ENCODE measurements around the gene CDH5.
A peak's percentile ranks its signal among the peaks of the same experiment; 100 is the strongest.
"Not testable (repeated sequence)": the region's sequence is repeated elsewhere in the genome, so short reads cannot be mapped to it uniquely, and the experiment has no call there.

CDH5 gene, protein sequence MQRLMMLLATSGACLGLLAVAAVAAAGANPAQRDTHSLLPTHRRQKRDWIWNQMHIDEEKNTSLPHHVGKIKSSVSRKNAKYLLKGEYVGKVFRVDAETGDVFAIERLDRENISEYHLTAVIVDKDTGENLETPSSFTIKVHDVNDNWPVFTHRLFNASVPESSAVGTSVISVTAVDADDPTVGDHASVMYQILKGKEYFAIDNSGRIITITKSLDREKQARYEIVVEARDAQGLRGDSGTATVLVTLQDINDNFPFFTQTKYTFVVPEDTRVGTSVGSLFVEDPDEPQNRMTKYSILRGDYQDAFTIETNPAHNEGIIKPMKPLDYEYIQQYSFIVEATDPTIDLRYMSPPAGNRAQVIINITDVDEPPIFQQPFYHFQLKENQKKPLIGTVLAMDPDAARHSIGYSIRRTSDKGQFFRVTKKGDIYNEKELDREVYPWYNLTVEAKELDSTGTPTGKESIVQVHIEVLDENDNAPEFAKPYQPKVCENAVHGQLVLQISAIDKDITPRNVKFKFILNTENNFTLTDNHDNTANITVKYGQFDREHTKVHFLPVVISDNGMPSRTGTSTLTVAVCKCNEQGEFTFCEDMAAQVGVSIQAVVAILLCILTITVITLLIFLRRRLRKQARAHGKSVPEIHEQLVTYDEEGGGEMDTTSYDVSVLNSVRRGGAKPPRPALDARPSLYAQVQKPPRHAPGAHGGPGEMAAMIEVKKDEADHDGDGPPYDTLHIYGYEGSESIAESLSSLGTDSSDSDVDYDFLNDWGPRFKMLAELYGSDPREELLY

DNA sequence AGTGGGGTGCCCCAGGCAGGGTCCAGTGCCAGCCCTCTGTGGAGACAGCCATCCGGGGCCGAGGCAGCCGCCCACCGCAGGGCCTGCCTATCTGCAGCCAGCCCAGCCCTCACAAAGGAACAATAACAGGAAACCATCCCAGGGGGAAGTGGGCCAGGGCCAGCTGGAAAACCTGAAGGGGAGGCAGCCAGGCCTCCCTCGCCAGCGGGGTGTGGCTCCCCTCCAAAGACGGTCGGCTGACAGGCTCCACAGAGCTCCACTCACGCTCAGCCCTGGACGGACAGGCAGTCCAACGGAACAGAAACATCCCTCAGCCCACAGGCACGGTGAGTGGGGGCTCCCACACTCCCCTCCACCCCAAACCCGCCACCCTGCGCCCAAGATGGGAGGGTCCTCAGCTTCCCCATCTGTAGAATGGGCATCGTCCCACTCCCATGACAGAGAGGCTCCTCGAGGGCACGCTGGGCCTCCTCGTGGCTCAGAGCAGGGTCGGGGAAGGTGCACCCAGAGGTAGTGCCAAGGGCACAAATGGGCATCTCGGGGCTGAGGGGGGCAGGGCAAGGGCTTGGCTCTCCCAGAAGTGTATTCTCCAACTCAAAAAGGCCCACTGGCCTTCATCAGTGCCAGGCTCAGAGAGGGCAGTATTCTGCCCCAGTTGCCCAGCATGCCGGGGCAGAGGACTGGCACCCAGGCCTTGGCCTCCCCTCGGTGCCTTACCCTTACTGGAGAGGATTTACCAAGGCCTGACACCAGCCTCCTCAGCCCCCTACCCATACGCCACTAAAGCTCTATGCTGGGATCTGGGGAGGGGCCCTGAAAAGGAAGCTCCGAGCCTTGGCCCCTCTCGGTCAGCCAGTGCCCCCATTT is at the start of gene CDH5:
Gene CDH5, plus strand, starts transcription at position 259 of the 867 bp plus-strand sequence. CDS start 12,647 bp downstream, outside the sequence.
- no peak for DNase-seq

DNA sequence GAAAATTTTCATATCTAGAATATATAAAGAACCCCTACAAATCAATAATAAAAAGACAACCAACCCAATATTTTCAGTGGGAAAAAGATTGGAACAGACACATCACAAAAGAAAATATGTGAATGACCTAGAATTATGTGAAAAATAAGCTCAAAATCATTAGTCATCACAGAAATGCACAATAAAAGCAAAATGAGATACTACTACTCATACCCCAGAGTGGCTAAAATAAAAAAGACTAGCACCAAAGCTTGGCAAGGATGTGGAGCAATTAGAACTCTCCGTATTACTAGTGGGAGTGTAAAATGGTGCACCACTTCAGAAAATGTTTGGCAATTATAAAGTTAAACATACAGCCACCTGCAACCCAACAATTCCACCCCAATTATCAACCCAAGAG is 48.0 kb upstream of the CDH5 start:
- no peak for DNase-seq

DNA sequence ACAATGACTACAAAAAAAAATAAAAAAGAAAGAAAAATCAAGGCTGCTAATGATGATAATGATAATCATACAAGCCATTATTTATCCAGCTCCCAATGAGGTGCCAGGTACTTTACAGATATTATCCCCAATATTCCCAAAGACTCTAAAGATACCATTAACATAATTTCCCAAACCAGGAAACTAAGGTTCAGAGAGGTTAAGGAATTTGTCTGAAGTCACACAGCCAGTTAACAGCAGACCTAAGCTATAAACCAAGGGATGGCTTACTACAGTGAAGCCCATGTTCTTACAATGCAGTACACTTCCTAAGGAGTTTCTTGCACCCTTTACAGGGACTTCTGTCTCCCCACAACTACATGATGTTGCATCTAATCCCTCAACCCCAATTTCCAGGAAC is 45.7 kb upstream of the CDH5 start:
- no peak for DNase-seq

DNA sequence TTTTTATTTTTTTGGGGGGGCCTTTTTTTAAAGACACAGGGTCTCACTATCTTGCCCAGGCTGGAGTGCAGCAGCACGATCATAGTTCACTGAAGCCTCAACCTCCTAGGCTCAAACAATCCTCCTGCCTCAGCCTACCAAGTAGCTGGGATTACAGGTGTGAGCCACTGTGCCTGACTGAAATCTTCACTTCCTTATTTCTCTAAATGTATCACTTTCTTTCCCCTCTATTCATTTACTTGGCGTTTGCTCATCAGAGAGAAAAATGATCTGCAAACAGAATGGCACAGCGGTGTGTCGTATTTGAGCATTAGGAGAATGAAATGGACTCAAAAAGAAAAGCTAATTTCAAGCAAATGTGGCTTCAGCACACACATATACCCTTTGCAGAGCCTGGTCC is 44.3 kb upstream of the CDH5 start:
- no peak for DNase-seq

DNA sequence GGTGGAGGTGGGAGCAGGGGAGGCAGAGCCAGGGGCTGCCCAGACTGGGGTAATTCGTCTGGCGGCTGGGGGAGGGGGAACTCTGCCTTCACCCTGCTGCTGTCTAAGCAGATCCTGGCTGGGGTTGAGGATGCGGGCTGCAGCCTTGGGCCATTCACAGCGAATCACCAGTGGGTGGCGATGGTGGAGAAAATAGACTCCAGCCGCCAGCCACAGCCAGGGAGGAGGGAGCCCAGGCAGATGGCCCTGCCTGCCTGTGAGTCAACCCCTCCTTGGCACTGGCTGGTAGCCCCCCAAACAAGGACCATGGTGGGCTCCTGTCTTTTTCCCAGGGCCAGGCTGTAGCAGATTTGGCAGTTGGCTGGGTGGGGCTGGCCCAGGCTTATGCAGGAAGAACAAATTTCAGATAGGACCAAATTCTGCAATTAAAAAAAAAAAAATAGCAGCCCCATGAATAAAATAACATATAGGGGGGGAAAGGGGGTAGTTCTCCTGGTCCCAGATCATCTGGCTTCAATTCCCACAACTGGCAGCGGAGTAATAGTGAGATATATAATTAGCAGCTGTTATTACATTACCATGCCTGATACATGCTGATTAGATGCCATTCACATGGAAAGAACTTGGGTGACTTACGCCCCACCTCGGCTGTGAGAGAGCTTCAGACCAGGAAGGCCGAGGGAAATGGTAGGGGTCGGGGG is 41.5 kb upstream of the CDH5 start:
- no peak for DNase-seq

DNA sequence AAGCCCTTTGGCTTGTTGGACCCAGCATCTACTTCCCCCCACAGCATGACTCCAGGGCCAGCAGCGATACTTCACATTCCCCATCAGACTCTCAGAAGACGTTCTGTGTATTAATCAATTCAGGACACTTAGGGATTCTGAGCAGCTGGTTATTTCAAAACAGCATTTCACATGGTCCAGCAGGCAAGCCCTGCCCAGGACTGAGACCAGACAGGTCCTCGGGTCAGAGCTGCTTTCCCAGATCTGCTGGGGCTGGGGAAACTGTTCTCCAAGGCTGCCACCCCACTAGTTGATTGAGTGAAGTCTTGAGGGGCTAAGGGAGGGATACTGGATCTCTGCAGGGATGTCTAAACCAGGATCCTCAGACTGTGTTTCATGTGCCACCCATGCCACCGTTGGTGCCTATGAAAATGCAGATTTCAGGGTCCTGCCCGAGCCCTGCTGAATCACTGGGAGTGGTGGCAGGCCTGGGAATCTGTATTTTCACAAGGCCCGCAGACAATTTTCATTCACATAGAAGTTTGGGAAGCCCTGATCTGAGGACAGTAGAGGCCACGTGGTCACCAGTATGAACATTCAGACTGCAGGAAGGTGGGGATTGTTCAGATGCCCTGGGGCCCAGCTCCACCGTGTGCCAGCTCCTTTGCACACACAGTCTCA is 40.6 kb upstream of the CDH5 start:
- DNase-seq = no peak

DNA sequence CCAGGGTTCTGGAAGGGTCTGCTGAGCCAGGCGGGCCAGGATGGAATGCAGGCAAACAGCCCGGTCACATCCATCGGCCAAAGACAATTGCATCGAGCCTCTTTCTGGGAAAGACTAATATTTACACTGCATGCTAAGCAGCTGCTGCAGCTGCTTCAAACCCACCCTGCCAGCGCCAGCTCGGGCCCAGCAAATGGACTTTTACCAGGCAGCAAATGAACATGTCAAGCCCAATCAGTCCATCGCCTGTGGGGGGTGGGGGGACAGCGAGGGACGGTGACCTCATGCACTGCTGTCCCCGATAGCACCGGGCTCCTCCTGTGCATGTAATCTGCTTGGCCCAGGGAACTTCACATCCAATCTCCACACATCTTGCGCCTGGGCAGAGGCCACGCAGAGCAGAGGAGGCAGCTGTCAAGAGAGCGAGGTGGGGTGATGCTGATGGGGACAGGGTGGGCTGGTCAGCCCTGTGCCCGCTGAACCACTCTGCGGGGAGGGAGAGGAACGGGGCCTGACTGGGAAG is 39.4 kb upstream of the CDH5 start:
- DNase-seq = no peak

DNA sequence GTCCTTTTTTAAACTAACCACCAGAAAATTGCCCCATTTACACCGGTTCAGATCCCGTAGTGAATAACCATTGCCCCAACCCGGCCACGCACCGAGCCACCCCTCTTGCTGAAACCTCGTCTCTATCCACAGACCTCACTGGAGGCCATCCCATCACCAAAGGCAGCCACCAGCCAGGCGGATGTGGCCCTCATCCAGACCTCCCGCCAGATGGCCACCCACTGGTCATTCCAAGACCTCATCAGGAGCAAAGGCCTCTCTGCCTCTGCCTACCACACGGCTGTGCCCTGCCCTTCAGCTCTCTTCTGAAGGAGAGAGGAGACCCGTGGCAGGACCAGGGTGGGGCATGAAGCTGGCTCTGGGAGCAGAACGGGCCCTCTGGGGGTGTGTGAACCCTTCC is 38.2 kb upstream of the CDH5 start:
- DNase-seq = no peak

DNA sequence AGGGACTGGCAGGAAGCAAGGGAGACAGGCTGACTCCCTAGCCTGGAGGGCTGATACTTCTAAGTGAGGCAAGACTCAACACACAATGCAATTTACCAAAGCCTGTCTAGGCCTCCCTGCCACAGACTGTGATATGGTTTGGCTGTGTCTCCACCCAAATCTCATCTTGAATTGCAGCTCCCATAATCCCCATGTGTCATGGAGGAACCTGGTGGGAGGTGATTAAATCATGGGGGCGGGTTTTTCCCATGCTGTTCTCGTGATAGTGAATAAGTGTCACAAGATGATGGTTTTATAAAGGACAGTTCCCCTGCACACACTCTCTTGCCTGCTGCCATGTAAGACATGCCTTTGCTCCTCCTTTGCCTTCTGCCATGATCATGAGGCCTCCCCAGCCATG is 35.0 kb upstream of the CDH5 start:
- DNase-seq = not testable (repeated sequence)

DNA sequence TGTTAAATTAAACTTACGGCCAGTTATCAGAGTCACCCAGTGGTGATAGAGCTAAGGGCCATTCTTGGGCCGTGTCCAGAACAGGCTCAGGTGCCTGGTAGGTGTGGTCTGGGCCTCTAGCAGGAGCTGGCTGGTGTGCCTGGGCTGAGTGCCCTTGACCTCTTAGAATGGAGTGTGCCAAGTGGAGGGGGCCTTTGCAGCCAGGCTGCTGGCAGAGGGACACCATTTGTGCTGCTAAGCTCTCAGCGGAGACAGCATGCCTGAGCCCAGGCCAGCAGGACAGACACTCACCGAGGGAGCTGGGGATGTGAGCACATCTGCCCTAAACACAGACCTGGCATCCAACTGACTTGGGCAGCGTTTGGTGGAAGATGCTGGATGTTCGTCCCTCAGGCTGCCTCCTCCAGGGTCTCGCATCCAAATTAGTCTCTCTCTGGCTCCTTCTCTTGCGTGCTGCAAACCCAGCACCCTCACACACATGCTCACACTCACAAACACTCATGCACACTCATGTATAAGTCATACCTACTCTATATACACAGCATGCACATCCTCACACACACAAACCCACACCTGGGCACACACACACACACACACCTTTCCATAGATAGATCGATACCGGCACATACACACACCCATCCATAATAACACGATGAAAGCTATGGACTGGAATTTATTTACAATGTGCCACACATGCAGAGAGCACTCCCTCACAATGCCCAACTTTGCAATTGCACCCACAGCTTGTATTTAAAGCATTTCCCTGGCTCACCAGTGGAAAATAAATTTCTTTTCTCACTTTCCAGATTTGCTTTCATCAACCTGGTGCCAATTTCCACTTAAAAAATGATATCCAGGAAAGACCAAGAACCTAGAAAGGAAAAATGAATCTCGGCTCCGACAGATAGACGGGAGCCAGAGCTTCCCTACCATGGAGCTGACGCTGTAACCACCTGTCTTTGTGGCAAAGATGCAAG is 33.6 kb upstream of the CDH5 start:
- no peak for DNase-seq

DNA sequence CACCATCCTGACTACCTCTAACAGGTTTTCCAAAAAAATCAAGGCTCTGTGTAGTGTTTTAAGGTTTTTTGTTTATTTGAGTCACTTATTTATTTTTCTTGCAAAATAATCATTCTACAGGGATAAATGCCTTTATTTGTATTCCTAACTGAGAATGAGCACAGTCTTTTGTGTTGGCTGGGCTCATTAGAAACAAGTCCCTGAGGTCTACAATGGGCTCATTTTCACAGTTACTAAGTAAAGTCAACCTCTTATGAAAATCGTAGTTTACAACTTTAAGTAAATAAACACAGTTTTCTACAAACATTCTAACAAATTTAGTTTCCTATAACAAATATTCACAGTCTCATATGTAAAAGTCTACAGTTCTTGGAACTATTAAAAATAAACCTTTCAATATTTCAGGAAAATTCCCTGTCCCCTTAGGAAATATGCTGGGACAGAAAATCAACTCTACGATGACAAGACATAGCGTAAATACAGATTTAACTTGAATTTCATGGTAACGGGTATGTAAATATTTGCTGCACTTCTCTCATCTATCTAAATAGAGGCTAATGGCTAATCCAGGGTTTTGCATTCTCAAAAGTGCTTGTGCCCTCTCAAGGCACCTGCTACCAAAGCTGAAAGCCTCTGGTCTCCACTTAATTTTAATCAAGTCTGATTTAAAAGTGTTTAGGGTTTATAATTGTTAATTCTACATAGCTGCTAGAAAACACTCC is 31.5 kb upstream of the CDH5 start:
- peak; percentile 18 for DNase-seq

DNA sequence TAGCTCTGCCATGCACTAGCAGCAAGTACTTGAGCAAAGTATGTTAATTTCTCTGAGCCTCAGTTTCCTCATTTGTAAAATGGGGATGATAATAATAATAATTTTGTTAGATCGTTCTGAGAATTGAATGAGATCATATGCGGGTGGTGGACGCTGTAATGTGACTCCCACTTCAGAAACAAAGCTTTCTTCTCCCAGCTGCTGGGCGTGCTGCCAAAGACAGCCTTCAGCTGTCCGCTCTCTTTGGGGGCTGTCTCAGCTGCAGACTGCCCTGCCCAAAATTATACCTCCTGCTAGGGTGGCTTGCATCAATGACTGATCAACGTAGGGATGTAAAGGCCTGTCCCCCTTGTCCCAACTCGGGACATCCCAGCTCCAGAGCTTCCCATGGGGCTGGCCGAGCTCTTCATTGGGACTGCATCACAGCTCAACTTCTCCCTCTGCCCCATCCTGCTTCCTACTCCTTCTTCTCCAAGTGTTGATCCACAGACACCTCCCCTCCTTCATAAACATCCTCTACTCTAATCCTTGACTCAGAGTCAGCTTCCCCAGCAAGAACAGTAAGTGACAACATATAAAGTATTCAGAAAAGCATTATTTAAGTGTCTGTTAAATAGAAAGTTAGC is 30.7 kb upstream of the CDH5 start:
- peak; percentile 63 for DNase-seq

DNA sequence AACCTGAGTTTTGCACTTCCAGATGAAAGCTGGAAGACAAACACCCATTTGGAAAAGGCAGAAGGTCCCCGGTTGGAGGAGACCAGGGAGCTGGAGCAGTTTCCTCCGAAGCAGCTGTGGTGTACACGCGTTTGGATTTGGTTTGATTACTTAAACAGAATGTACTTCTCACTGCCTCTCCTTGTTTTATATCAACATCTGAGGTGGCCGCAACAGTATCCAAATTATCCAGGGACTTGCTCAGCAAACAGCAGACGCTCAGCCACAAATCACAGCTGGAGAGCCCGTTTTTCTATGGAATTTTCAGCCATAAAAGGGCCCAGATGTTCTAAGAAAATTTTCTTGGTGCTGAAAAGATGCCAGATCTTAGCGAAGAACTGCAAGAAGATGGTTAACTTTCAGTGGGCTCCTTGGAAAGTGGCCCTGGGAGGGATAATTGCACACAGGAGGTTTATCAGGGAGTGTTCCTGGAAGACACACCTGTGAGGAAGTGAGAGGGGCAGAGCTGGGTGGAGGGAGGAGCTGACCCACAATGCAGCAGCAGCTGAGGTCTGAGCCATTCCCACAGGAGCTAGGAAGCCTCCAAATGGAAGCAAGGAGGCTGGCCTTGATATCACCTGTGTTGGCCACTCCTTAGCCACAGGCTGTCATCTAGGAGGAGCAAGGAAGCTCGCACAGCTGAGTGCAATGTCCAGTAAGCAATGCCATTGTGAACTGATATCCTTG is 28.9 kb upstream of the CDH5 start:
- no peak for DNase-seq

DNA sequence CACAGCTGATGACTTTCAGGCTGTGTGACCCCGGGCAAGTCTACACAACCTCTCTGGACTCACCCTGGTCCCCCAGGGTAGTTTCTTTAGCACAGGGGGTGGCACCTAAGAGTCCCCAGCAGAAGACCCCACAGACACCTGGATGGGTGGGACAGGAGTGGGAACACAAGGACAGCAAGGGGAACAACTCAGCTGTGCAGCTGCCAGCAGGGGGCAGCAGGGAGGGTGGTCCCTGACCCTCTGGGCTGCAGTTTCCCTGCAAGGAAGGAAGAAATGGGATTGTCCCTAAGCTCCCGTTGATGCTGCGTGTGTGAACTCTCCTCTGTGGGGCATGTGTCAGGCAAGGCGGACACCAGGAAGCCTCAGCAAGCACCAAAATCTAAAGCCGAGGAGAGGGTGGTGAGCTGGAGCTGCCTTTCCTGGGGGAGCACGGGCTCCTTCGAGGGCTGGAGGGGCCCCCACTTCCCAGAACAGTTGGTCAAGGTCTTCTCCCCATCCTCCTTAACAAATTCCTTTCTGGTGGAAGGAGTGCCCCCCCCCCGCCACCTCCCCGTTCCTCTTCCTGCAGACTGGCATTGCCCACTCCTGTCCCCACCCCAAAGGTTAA is 24.1 kb upstream of the CDH5 start:
- DNase-seq = no peak

DNA sequence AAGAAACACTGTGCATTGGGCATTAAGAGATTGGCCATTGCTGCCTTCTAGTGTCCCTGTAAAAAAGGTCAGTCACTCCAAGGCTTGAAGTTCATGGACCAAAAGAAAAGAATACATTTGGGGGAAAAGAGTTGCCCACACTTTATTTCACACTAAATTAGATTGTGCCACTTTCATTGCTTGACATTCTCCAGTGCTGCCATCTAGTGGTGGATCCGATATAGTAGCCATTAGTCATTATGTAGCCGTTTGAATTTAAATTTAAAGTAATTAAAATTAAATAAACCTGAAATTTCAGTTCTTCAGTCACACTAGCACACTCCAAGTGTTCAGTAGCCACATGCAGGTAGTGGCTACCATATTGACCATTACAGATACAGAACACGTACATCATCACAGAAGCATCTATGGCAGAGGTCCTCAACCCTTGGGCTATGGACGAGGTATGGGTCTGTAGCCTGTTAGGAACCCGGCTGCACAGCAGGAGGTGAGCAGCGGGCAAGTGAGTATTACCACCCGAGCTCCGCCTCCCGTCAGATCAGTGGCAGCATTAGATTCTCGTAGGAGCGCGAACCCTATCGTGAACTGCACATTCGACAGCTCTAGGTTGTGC is 21.9 kb upstream of the CDH5 start:
- no peak for DNase-seq

DNA sequence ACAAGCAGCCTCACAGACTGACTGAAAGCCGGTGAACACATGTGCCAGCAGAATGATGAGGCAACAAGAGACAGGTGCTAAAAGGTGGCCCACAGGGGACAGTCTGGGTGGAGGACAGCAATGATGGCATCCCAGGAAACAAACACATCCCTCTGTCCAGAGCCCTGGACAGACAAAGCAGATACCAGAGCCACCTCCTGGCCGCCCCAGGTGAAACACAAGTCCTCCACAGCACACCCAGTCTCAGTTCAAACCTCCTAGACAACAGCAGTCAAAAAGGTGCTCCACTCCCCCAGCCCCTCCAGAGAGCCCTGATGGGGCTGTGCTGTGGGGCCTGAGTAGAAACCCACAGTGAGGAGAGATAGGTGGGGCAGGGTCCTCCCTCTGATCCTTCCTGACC is 20.3 kb upstream of the CDH5 start:
- DNase-seq = no peak

DNA sequence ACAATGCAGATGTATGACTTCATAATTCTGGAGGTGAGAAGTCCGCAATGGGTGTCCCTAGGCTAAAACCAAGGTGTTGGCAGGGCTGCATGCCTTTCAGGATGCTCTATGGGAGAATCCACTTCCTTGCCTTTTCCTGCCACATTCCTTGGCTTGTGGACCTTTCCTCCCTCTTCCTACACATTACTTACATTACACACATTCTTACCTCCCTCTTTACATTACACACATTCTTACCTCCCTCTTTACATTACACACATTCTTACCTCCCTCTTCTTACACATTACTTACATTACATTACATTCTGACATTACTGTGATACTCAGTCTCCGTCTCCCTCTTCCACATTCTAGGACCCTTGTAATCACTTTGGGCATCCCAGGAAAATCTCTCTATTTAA is 14.2 kb upstream of the CDH5 start:
- no peak for DNase-seq

DNA sequence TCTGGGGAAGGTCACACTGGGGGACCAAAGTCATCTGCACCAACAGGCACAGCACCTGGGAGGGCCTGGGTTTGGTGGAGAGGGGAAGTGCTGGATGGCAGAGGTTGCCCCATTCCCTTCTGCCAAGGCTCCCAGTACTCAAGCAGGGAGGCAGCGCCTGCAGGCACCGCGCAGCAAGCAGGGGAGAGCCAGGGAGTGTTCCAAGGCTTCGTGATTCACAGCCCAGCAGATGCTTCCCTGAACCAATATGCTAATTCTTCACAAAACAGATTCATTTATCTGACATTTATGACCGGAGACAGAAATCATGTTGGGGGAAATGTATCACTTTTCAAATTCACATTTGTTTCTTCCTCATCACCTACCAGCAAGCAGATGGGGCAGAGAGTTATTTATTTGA is 13.4 kb upstream of the CDH5 start:
- no peak for DNase-seq
